Cardiac fibroblast (primary cell): Measurements from ENCODE around the gene KLF1.

Source experiments
- DNase-seq, 2 donors: peaks; one replicate each; pipeline versions ENCODE4 v3.0.0 to v3.0.0-alpha.2; 2010; ENCODE audit warnings: low read depth in 2 of 2
- H3K4me3 ChIP-seq, 2 donors: replicated peaks in 1 of 2; 1 replicate in 1 of 2; 2 replicates in 1 of 2; pipeline ENCODE4 v1.5.1; 2011; ENCODE audit warnings: low read depth in 2 of 2, low read length in 2 of 2, mild to moderate bottlenecking in 2 of 2, moderate library complexity in 1 of 2
- CTCF ChIP-seq: IDR thresholded peaks from one replicate; pipeline ENCODE4 v1.5.1; 2011; ENCODE audit warnings: low read depth, mild to moderate bottlenecking, low read length, inconsistent platforms

The KLF1 gene

GRCh38 chr19:12873891-12874745 lies 12.9 kb downstream of the KLF1 start:
- H3K4me3 ChIP-seq = no peak overlapping the region
- no peak for DNase-seq
- TF ChIP-seq CTCF = no peak

DNA sequence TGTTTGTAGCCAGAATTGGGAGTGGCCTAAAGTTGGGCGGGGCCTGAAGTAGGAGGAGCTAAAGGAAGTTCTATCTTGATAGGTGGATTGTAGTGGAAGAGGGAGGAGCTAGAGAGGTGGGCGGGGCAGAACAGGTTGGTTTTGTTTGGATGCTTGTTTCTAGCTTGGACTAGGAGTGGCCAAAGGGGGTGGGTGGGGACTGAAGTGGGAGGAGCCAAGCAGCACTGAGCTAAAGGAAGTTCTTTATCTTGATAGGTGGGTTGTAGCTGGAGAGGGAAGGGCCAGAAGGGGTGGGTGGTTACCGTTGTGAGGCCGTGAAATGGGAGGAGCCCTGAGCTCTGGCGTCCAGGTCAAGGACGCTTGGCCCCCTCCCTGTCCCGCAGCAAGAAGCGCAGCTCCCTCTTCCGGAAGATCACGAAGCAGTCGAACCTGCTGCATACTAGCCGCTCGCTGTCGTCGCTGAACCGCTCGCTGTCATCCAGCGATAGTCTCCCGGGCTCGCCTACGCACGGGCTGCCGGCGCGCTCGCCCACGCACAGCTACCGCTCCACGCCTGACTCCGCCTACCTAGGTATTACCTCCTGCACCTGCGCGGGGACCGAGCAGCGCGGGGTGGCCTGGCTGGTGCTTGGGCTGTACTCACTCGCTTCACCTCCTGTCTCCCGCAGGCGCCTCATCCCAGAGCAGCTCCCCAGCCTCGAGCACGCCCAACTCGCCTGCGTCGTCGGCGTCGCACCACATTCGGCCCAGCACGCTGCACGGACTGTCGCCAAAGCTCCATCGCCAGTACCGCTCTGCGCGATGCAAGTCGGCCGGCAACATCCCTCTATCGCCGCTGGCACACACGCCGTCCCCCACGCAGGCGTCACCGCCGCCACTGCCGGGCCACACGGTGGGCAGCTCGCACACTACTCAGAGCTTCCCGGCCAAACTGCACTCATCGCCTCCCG lies 13.8 kb downstream of the KLF1 start:
- peak; percentile 75 to 84 for DNase-seq
- H3K4me3 ChIP-seq = peak overlapping the region; percentile 35 to 45
- no peak for TF ChIP-seq CTCF

GRCh38 chr19:12872255-12872654 lies 14.7 kb downstream of the KLF1 start:
- TF ChIP-seq CTCF = no peak
- no peak for DNase-seq

DNA sequence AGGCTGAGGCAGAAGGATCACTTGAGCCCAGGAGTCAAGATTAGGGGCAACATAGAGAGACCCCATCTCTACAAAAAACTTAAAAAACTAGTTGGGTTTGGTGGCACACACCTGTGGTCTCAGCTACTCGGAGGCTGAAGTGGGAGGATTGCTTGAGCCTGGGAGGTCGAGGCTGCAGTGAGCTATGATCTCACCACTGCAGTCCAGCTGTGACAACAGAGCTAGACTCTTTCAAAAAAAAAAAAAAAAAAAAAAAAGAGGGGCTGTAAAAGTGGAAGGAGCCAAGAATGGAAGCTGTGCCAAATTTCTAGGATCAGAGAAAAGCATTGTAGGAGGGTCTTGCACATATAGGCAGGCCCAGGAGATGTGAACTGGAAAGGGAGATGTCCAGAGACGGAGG lies 15.3 kb downstream of the KLF1 start:
- H3K4me3 ChIP-seq = no peak overlapping the region
- no peak for TF ChIP-seq CTCF
- no peak for DNase-seq

More at GRCh38 chr19:12872255-12872654, 14.7 kb downstream of the KLF1 start:
- no peak overlapping the region for H3K4me3 ChIP-seq

DNA sequence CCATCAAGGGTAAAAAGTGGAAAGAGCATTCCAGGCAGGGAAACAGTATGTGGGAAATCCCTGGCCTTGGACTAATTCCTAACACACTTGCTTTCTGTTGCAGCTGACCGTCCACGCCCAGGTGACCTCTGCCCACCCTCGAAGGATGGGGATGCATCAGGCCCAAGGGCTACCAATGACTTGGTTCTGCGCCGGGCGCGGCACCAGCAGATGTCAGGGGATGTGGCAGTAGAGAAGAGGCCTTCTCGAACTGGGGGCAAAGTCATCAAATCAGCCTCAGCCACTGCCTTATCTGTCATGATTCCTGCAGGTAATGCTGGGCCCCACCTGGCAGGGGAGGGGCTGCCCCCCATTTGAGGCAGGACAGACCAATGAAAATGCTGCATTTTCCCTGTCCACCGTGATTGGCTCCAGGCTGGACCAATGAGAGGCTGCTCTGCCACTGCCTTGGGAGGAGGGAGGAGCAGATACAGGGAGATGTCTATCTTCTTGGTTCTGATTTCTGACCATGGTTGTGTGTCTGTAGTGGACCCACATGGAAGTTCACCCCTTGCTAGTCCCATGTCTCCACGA lies 18.4 kb downstream of the KLF1 start:
- DNase-seq = peak in 1 of 2 donors; percentile 29

More for the DNA sequence above, 18.4 kb downstream of the KLF1 start:
- no peak for TF ChIP-seq CTCF
- no peak overlapping the region for H3K4me3 ChIP-seq
